ENCODE measurements around the gene TCP11L2.

The TCP11L2 gene

DNA sequence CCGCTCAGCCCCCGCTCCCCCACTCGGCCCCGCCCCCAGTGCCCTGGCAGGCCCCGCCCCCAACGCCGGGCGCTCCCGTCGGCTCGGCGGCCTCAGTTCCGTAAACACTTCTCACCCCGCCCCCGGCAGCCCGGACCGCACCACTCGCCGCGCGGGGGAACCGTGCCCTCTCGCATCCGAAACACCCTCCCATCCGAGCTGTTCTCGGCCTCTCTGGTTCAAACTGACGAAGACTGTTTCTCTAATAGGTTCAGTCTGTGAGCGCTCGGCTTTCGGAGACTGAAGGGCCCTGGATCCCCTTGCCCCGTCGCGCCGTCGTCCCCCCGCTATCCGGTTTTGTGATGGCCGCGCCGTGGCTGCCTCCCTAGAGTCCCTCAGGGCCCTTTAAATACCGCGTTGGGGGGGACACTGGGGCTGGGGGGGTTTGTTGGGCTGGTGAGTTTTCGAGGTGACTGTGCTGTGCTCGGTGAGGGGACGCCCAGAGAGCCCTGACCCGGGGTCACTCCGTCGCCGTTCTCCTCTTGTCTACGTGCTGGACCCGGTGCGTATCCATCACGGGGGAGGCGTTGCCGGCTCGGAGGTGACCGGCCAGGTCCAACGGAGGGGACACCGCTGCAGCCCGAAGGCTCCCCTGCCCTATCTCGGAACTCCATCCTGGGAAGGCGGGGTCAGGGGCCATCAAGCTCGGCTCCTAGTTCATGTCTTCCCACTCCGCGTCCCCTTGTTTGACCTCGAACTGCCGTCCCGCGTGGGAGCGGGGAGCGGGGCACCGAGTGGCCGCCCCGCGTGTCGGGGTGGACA, at the start of gene TCP11L2:
Gene TCP11L2 (plus strand): TSS at position 333 of the 801 bp plus-strand sequence. CDS start 8,343 bp downstream, outside the sequence.
- Mint-ChIP-seq H3K4me3 (peak within 1 kb of the TSS; percentile 95), H3K36me3 (ENCODE audit: insufficient read depth) (peaks cover 36% of the 10 kb centered on the region), H3K27me3 (no peaks in the 10 kb centered on the region), H3K9me3 (no peaks in the 10 kb centered on the region), H3K4me1 (peaks cover 57% of the 10 kb centered on the region), H3K27ac (ENCODE audit: low read depth) (peak within 1 kb of the TSS; percentile 100)
- peak; percentile 59 for ATAC-seq (replicated peaks; ENCODE audit: extremely low read depth, poor library complexity, severe bottlenecking)
- DNase-seq (ENCODE audit: low spot score in 2 of 2): peak; percentile 91 to 94

- Mint-ChIP-seq H3K4me3 (no peak overlapping the region), H3K27ac (ENCODE audit: low read depth) (no peak overlapping the region)
Measured at GRCh38 chr12:106254724-106255123, 47.8 kb upstream of the TCP11L2 start.

DNA sequence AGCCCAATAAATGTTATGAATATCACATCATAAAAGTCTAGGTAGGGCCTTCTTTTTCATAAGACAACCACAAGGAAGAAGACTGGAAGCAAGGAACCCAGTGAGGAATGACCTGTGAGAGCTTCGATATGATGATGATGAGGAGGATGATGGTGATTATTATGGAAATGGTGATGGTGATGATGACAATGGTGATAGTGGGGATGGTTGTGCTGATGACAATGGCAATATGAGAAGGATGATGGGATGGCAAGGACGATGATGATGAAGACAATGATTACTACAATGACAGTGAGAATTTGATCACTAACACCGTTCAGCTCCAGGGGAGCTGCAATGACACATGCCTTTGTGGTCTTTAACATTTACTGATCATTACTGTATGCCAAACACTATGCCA, 47.0 kb upstream of the TCP11L2 start:
- ATAC-seq (replicated peaks; ENCODE audit: extremely low read depth, poor library complexity, severe bottlenecking) (no peak), DNase-seq (ENCODE audit: low spot score in 2 of 2) (no peak)
- Mint-ChIP-seq H3K9me3 (no peaks in the 10 kb centered on the region), H3K4me1 (no peaks in the 10 kb centered on the region), H3K36me3 (ENCODE audit: insufficient read depth) (no peaks in the 10 kb centered on the region), H3K4me3 (no peak overlapping the region), H3K27me3 (no peaks in the 10 kb centered on the region), H3K27ac (ENCODE audit: low read depth) (no peak overlapping the region)

More at GRCh38 chr12:106254724-106255123, 47.8 kb upstream of the TCP11L2 start:
- H3K36me3 Mint-ChIP-seq (ENCODE audit: insufficient read depth): no peaks in the 10 kb centered on the region
- DNase-seq (ENCODE audit: low spot score in 2 of 2) (no peak), ATAC-seq (replicated peaks; ENCODE audit: extremely low read depth, poor library complexity, severe bottlenecking) (no peak)
- no peaks in the 10 kb centered on the region for H3K27me3 Mint-ChIP-seq
- H3K4me1 Mint-ChIP-seq: peaks cover 3% of the 10 kb centered on the region
- H3K9me3 Mint-ChIP-seq: no peaks in the 10 kb centered on the region

GRCh38 chr12:106255952-106256351, 46.6 kb upstream of the TCP11L2 start:
- ATAC-seq (replicated peaks; ENCODE audit: extremely low read depth, poor library complexity, severe bottlenecking) (no peak), DNase-seq (ENCODE audit: low spot score in 2 of 2) (no peak)
- Mint-ChIP-seq H3K27me3 (no peaks in the 10 kb centered on the region), H3K4me3 (no peak overlapping the region), H3K27ac (ENCODE audit: low read depth) (no peak overlapping the region), H3K9me3 (no peaks in the 10 kb centered on the region), H3K4me1 (no peaks in the 10 kb centered on the region), H3K36me3 (ENCODE audit: insufficient read depth) (no peaks in the 10 kb centered on the region)

DNA sequence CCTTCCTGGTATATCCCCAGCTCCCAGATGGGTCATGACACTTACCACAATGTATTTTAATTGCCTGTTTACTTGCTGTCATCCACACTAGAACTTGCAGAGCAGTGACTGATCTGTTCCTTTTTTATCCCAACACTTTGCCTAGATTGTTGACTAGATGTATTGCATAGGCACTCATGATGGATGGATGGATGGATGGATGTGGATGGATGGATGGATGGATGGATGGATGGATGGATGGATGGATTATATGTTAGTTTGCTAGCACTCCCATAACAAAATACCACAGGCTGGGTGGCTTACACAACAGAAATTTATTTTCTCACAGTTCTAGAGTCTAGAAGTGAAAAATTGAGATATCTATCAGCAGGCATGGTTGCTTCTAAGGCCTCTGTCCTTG, 46.0 kb upstream of the TCP11L2 start:
- no peaks in the 10 kb centered on the region for H3K9me3 Mint-ChIP-seq
- no peak overlapping the region for H3K27ac Mint-ChIP-seq (ENCODE audit: low read depth)
- no peaks in the 10 kb centered on the region for H3K4me1 Mint-ChIP-seq
- H3K27me3 Mint-ChIP-seq: no peaks in the 10 kb centered on the region
- H3K36me3 Mint-ChIP-seq (ENCODE audit: insufficient read depth): no peaks in the 10 kb centered on the region
- ATAC-seq (replicated peaks; ENCODE audit: extremely low read depth, poor library complexity, severe bottlenecking): no peak
- DNase-seq (ENCODE audit: low spot score in 2 of 2): no peak
- H3K4me3 Mint-ChIP-seq: no peak overlapping the region

GRCh38 chr12:106258226-106258625, 44.3 kb upstream of the TCP11L2 start:
- no peak for ATAC-seq (replicated peaks; ENCODE audit: extremely low read depth, poor library complexity, severe bottlenecking)
- no peak overlapping the region for H3K27ac Mint-ChIP-seq (ENCODE audit: low read depth)
- DNase-seq (ENCODE audit: low spot score in 2 of 2): no peak
- H3K4me3 Mint-ChIP-seq: no peak overlapping the region
- H3K9me3 Mint-ChIP-seq: no peaks in the 10 kb centered on the region
- H3K27me3 Mint-ChIP-seq: no peaks in the 10 kb centered on the region
- no peaks in the 10 kb centered on the region for H3K4me1 Mint-ChIP-seq
- H3K36me3 Mint-ChIP-seq (ENCODE audit: insufficient read depth): no peaks in the 10 kb centered on the region

DNA sequence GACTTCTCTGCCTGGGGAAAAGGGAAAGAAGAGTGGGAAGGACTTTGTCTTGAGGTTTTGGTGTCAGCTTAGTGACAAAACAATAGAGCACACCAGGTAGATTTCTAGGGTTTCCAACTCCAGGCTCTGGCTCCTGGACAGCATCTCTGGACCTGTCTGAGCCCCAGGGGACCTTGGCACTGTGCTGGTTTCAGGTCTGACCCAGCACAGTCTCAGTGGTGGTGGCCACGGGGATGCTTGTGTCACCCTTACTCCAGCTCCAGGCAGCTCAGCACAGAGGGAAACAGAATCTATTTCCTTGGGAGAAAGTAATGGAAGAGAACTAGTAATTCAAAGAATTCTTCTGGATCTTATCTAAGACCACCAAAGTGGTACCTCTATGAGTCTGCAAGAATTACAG, 43.6 kb upstream of the TCP11L2 start:
- Mint-ChIP-seq H3K27me3 (no peaks in the 10 kb centered on the region), H3K27ac (ENCODE audit: low read depth) (no peak overlapping the region), H3K4me3 (no peak overlapping the region), H3K4me1 (no peaks in the 10 kb centered on the region), H3K36me3 (ENCODE audit: insufficient read depth) (no peaks in the 10 kb centered on the region), H3K9me3 (no peaks in the 10 kb centered on the region)
- ATAC-seq (replicated peaks; ENCODE audit: extremely low read depth, poor library complexity, severe bottlenecking) (no peak), DNase-seq (ENCODE audit: low spot score in 2 of 2) (no peak)

DNA sequence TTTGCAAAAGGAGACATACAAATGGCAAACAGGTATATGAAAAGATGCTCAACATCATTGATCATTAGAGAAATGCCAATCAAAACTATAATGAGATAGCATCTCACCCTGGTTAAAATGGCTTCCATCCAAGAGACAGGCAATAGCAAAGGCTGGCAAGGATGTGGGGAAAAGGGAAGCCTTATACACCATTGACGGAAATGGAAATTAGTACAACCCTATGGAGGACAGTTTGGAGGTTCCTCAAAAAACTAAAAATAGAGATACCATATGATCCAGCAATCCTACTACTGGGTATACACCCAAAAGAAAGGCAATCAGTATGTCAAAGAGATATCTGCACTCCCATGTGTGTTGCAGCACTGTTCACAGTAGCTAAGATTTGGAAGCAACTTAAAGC, 37.4 kb upstream of the TCP11L2 start:
- no peak for DNase-seq (ENCODE audit: low spot score in 2 of 2)
- no peak overlapping the region for H3K4me3 Mint-ChIP-seq
- H3K27me3 Mint-ChIP-seq: no peaks in the 10 kb centered on the region
- no peak overlapping the region for H3K27ac Mint-ChIP-seq (ENCODE audit: low read depth)
- no peak for ATAC-seq (replicated peaks; ENCODE audit: extremely low read depth, poor library complexity, severe bottlenecking)
- H3K36me3 Mint-ChIP-seq (ENCODE audit: insufficient read depth): no peaks in the 10 kb centered on the region
- no peaks in the 10 kb centered on the region for H3K9me3 Mint-ChIP-seq
- no peaks in the 10 kb centered on the region for H3K4me1 Mint-ChIP-seq

GRCh38 chr12:106267535-106267934, 35.0 kb upstream of the TCP11L2 start:
- Mint-ChIP-seq H3K4me1 (no peaks in the 10 kb centered on the region), H3K36me3 (ENCODE audit: insufficient read depth) (no peaks in the 10 kb centered on the region), H3K27me3 (no peaks in the 10 kb centered on the region), H3K9me3 (no peaks in the 10 kb centered on the region), H3K27ac (ENCODE audit: low read depth) (no peak overlapping the region), H3K4me3 (no peak overlapping the region)
- DNase-seq (ENCODE audit: low spot score in 2 of 2) (no peak), ATAC-seq (replicated peaks; ENCODE audit: extremely low read depth, poor library complexity, severe bottlenecking) (no peak)

DNA sequence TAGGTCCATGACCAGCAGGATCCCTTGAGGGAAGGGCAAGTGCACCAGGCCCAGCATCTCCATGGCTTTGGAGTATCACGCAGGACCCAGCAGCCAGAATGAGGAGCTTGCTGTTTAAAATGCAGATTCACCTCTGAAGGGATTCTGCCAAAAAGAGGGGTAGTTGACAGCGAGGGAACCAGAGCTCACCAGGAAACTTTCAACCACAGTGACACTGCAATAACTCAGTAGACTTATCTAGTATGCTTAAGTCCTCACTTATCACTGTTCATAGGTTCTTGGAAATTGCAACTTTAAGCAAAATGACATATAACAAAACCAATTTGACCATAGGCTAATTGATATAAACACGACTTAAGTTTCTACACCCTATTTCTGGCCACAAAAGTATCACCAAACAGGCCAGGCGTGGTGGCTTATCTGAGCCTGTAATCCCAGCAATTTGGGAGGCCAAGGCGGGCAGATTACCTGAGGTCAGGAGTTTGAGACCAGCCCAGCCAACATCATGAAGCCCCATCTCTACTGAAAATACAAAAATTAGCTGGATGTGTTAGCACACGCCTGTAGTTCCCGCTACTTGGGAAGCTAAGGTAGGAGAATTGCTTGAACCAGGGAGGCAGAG, 33.3 kb upstream of the TCP11L2 start:
- ATAC-seq (replicated peaks; ENCODE audit: extremely low read depth, poor library complexity, severe bottlenecking): no peak
- Mint-ChIP-seq H3K9me3 (no peaks in the 10 kb centered on the region), H3K4me1 (no peaks in the 10 kb centered on the region), H3K27ac (ENCODE audit: low read depth) (no peak overlapping the region), H3K27me3 (no peaks in the 10 kb centered on the region), H3K36me3 (ENCODE audit: insufficient read depth) (no peaks in the 10 kb centered on the region), H3K4me3 (no peak overlapping the region)
- DNase-seq (ENCODE audit: low spot score in 2 of 2): no peak

DNA sequence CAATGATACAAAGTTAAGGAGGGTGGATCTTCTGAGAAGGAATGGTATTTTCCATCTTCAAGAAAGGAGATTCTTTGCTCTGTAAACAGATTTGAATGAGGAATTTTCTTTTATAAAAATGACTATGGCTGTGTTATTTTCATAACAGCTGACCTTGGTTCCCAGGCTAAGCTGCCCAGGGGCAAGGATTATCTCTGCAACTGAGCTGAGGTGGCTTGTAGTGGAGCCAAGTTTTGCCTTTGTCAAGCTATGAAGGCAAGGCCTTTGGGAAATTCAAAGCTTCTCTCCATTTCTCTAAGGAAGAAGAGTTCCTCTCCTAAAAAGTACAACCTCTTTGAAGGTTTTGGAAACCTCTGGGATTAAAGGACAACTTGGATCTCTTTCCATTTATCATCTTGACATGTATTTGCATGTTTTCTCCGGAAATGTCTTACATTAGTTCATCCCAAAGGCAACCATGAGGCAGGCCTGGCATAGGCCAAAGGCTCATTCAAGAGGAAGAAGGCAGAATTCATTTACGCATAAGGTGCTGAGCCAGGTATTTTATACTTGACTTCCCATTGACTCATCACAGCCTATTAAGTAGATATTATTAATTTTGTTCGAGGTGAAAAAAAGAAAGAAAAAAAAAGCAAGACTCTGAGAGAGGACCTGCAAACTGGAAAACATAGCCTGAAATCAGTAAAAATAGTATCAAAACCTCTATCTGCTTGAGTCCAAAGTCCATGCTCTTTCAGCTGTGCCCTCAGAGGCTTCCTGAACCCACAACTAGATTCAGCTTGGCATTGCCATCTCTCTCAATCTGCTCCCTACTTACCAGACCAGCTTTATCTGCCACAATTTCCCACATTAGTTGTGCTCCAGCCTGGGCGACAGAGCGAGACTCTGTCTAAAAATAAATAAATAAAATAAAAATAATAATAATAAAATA, 30.7 kb upstream of the TCP11L2 start:
- Mint-ChIP-seq H3K27me3 (no peaks in the 10 kb centered on the region), H3K36me3 (ENCODE audit: insufficient read depth) (no peaks in the 10 kb centered on the region), H3K4me1 (no peaks in the 10 kb centered on the region), H3K4me3 (no peak overlapping the region), H3K9me3 (no peaks in the 10 kb centered on the region), H3K27ac (ENCODE audit: low read depth) (no peak overlapping the region)
- DNase-seq (ENCODE audit: low spot score in 2 of 2): no peak
- ATAC-seq (replicated peaks; ENCODE audit: extremely low read depth, poor library complexity, severe bottlenecking): no peak

- H3K9me3 Mint-ChIP-seq: no peaks in the 10 kb centered on the region
- DNase-seq (ENCODE audit: low spot score in 2 of 2): no peak
- H3K27me3 Mint-ChIP-seq: no peaks in the 10 kb centered on the region
- no peak for ATAC-seq (replicated peaks; ENCODE audit: extremely low read depth, poor library complexity, severe bottlenecking)
- no peaks in the 10 kb centered on the region for H3K36me3 Mint-ChIP-seq (ENCODE audit: insufficient read depth)
- no peak overlapping the region for H3K27ac Mint-ChIP-seq (ENCODE audit: low read depth)
- no peak overlapping the region for H3K4me3 Mint-ChIP-seq
- no peaks in the 10 kb centered on the region for H3K4me1 Mint-ChIP-seq
Measured at GRCh38 chr12:106273491-106273890, 29.0 kb upstream of the TCP11L2 start.

All from central memory CD8-positive, alpha-beta T cell (primary cell).